ENCODE results near the gene TCF4. TPM values are rescaled to one million over a fixed set of nuclear protein-coding genes. Genes with fewer than 3 reads are reported as not detected.

TCF4 gene
- total RNA-seq, 1 experiment from 2014 or later, result 104 TPM

- no peak for TF ChIP-seq ZBTB43 (CRISPR knock-in tag; IDR thresholded peaks at IDR 0.05)
- TF ChIP-seq JAZF1 (CRISPR knock-in tag; IDR thresholded peaks at IDR 0.05), result no peak
- no peak for TF ChIP-seq TCF7 (CRISPR knock-in tag; IDR thresholded peaks at IDR 0.05; ENCODE audit: low read depth)
- no peak for TF ChIP-seq PREB (CRISPR knock-in tag; IDR thresholded peaks at IDR 0.05; ENCODE audit: borderline replicate concordance)
- TF ChIP-seq GTF2I (CRISPR knock-in tag; conservative IDR thresholded peaks at IDR 0.05), result no peak
- no peak for TF ChIP-seq RORB (CRISPR knock-in tag; IDR thresholded peaks at IDR 0.05)
- TF ChIP-seq FOXP1 (CRISPR knock-in tag; IDR thresholded peaks at IDR 0.05; ENCODE audit: borderline replicate concordance), result no peak
- TF ChIP-seq AR (CRISPR knock-in tag; IDR thresholded peaks at IDR 0.05), result no peak
These were observed 274.0 kb downstream of the TCF4 start (continued) for GRCh38 chr18:55314031-55314430.

DNA sequence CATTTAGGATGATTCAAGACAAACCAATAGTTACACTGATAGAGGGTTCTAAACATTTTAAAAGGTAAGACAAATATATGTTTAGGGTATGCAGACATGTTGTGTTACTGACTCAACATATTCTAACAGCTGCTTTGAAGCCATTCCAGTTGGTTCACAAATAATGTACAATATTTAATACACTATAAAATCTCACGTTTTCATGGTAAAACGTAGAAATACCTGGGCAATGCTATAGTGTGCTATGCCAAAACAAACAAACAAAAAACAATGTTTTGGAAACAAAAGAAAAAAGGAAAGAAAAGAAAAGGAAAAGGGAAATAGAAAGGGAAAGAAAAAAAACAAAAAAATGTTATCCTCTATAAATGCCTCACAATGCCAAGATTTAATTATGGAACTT is 277.1 kb downstream of the TCF4 start:
- Mint-ChIP-seq H3K27me3 (ENCODE audit: low read depth) (no peaks in the 10 kb centered on the region), H3K4me3 (no peak overlapping the region), H3K9me3 (no peaks in the 10 kb centered on the region), H3K27ac (no peak overlapping the region), H3K4me1 (peaks cover 67% of the 10 kb centered on the region), H3K36me3 (no peaks in the 10 kb centered on the region)
- TF ChIP-seq GRHL2 (CRISPR knock-in tag; IDR thresholded peaks at IDR 0.05; ENCODE audit: insufficient replicate concordance, severe bottlenecking) (no peak), EMX1 (CRISPR knock-in tag; IDR thresholded peaks at IDR 0.05) (no peak), ESRRA (CRISPR knock-in tag; IDR thresholded peaks at IDR 0.05; ENCODE audit: borderline replicate concordance) (no peak), ZNF219 (CRISPR knock-in tag; IDR thresholded peaks at IDR 0.05; ENCODE audit: borderline replicate concordance) (no peak), RELA (CRISPR knock-in tag; IDR thresholded peaks at IDR 0.05; ENCODE audit: borderline replicate concordance) (no peak), ZNF121 (CRISPR knock-in tag; IDR thresholded peaks at IDR 0.05) (no peak), SOX15 (CRISPR knock-in tag; IDR thresholded peaks at IDR 0.05) (no peak), FOXP1 (CRISPR knock-in tag; IDR thresholded peaks at IDR 0.05; ENCODE audit: borderline replicate concordance) (no peak), TEAD4 (CRISPR knock-in tag; IDR thresholded peaks at IDR 0.05) (no peak), MYBL2 (CRISPR knock-in tag; IDR thresholded peaks at IDR 0.05) (no peak), ERG (CRISPR knock-in tag; IDR thresholded peaks at IDR 0.05) (no peak), AR (CRISPR knock-in tag; IDR thresholded peaks at IDR 0.05) (no peak), CREB1 (CRISPR knock-in tag; IDR thresholded peaks at IDR 0.05) (no peak)
- TF ChIP-seq, protein P1, sequence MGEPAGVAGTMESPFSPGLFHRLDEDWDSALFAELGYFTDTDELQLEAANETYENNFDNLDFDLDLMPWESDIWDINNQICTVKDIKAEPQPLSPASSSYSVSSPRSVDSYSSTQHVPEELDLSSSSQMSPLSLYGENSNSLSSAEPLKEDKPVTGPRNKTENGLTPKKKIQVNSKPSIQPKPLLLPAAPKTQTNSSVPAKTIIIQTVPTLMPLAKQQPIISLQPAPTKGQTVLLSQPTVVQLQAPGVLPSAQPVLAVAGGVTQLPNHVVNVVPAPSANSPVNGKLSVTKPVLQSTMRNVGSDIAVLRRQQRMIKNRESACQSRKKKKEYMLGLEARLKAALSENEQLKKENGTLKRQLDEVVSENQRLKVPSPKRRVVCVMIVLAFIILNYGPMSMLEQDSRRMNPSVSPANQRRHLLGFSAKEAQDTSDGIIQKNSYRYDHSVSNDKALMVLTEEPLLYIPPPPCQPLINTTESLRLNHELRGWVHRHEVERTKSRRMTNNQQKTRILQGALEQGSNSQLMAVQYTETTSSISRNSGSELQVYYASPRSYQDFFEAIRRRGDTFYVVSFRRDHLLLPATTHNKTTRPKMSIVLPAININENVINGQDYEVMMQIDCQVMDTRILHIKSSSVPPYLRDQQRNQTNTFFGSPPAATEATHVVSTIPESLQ (CRISPR knock-in tag; IDR thresholded peaks at IDR 0.05), result no peak
- POLR2A ChIA-PET, result no interaction called here
- ATAC-seq (no peak), DNase-seq (ENCODE audit: low spot score) (no peak)
- CTCF ChIA-PET, result no interaction called here

Measured in WTC11 (cell line).